Adrenal gland (tissue), 12 donors: ENCODE data around the gene UBE2L3. TPM values are rescaled to one million over a fixed set of nuclear protein-coding genes. Genes with fewer than 3 reads are reported as not detected.
A peak's percentile ranks its signal among the peaks of the same experiment; 100 is the strongest.

Source experiments
- DNase-seq, 7 donors: peaks; one replicate each; pipeline ENCODE4 v3.0.0-alpha.2; 2019 to 2020
- H3K27ac ChIP-seq, 5 donors: fragments of 200-600 bp; sonication (generic) in 4 of 5; 1 replicate in 3 of 5; 2 replicates in 2 of 5; pipeline versions ENCODE4 v1.5.1 to v1.8.0; 2016 to 2020; ENCODE audit warnings: mild to moderate bottlenecking in 1 of 5
- H3K27me3 ChIP-seq: fragments of 200-600 bp; 2 replicates; pipeline ENCODE4 v1.8.0; 2021
- H3K36me3 ChIP-seq, 2 donors: fragments of 200-600 bp; replicated peaks in 1 of 2; 1 replicate in 1 of 2; 2 replicates in 1 of 2; pipeline versions ENCODE4 v1.5.1 to v1.8.0; 2018 to 2022
- H3K4me1 ChIP-seq, 2 donors: fragments of 200-600 bp; replicated peaks in 1 of 2; 1 replicate in 1 of 2; 2 replicates in 1 of 2; pipeline versions ENCODE4 v1.5.1 to v1.8.0; 2018 to 2021
- H3K4me3 ChIP-seq, 4 donors: fragments of 200-600 bp; sonication (generic) in 3 of 4; one replicate each; pipeline ENCODE4 v1.5.1; 2016 to 2018
- H3K9me3 ChIP-seq, 3 donors: fragments of 200-600 bp; sonication (generic) in 1 of 3; replicated peaks in 1 of 3; 1 replicate in 2 of 3; 2 replicates in 1 of 3; pipeline versions ENCODE4 v1.5.1 to v1.8.0; 2016 to 2021
- POLR2A ChIP-seq, 2 donors: fragments of 450-650 bp; IDR thresholded peaks; one replicate each; pipeline ENCODE4 v1.6.1; 2017; ENCODE audit warnings: antibody characterized with exemption in 2 of 2, mild to moderate bottlenecking in 2 of 2, moderate library complexity in 1 of 2
- WGBS, 4 donors: extraction: QIAGEN DNeasy Blood & Tissue Kit in 2 of 4; methylation state at CpG; one replicate each; pipeline versions ENCODE4 v1.1.5 to v1.1.7; 2013 to 2017; 5-methylcytosine and 5-hydroxymethylcytosine counted together
- intact Hi-C, 2 donors: fragments of 100-400 bp; cut with DNase I; formaldehyde crosslinking; loops; one replicate each; pipeline versions ENCODE4 v1.14.1 to v1.15.0; 2022 to 2023
- polyA plus RNA-seq, 3 donors: library from polyadenylated mRNA; stranded (reverse); fragments of 200-250 nt in 2 of 3; fragments of 350-450 nt in 1 of 3; fragmentation: Illumina TruSeq in 1 of 3; extraction: RNeasy Lipid Tissue Mini Kit (QIAGEN cat#74804) in 1 of 3; gene quantifications; one replicate each; pipeline ENCODE4 v1.2.3, GENCODE V29; 2013 to 2014
- total RNA-seq, 9 donors: library from RNA; depleted of rRNA in 4 of 9; stranded (reverse); fragments of >200 nt in 4 of 9; fragments of 120-200 nt in 1 of 9; fragmentation: NEBNext Ultra II Directional in 1 of 9; extraction: Animal tissue kit (Norgen Biotek cat#: 25700) in 1 of 9; gene quantifications; one replicate each; pipeline versions ENCODE4 v1.1.0 to v1.2.4, GENCODE V29; 2013 to 2023
- TF ChIP-seq, protein P1 (sequence below), 6 experiments: fragments of 450-650 bp in 4 of 6; fragments of 200-600 bp in 2 of 6; sonication (generic) in 1 of 6; IDR thresholded peaks; 1 replicate in 5 of 6; 2 replicates in 1 of 6; pipeline versions ENCODE4 v1.5.1 to v1.8.0; 2016 to 2021; ENCODE audit warnings: antibody characterized with exemption in 6 of 6, mild to moderate bottlenecking in 2 of 6, moderate library complexity in 1 of 6
- donor health status: healthy with polysubstance abuse.
- donor health status: Bipolar disorder and iron deficiency.
- donor health status: DM: yes; HTN: yes; CAD: no.
- donor health status: DM: no; HTN: no; CAD: no.
- donor health status: DM: no; HTN: no; CAD: no.
- donor health status: DM: yes; HTN: yes; CAD: no.

The UBE2L3 gene
- total and polyA plus RNA-seq, 12 donors, result 48.5 to 142 (median 61.8) TPM

DNA sequence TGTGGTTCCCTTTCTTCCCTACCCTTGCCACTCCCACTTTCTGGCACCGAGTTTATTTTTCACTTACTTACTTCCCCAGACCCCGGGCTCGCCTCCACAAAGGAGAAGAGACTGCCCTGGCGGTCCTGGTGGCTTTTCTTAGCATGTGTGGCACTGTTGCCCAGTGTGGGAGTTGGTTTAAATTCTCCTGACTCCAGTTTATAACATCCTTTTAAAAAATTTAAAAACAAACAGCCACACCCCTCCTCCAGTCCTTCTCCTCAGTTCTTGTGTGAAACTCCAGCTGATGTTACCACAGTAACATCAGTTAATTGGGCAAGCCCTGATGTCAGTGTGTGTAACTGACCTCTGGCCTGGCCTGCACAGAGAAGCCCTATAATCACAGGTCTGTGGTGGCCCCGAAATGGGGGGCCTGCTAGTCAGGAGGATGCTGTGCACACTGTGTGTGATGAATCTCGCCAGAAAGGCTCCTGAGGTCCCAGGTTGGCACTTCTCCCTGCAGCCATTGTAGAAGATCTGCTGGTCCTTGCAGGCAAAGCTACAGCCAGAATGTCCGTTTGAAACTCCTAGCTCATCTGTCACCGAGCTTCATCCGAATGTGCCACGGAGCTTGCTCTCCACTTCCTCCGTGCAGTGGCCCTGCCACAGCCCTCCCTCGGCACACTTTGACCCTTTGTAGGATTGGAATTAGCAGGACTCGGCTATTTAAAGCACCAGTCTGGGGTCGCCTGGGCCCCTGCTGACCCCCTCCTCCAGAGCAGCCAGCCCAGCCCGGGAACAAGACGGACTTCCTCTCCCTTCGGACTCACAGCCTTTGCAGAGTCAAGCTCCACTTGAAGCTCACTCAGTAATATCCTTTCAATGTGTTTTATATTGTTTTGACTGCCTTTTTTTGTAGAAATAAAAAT lies 54.8 kb downstream of the UBE2L3 start:
- Histone ChIP-seq H3K36me3 (peaks cover 0 to 5% of the 10 kb centered on the region in 2 donors), H3K4me1 (peaks cover 0 to 6% of the 10 kb centered on the region in 2 donors), H3K4me3 (no peak overlapping the region), H3K27me3 (no peaks in the 10 kb centered on the region), H3K27ac (no peak overlapping the region), H3K9me3 (no peaks in the 10 kb centered on the region)
- WGBS, 4 donors, result 62 to 75% (median 66%) methylated on average over 10 to 17 of the region's 17 CpGs
- no peak for DNase-seq
- intact Hi-C loops, result no loop called here
- TF ChIP-seq, protein P1, sequence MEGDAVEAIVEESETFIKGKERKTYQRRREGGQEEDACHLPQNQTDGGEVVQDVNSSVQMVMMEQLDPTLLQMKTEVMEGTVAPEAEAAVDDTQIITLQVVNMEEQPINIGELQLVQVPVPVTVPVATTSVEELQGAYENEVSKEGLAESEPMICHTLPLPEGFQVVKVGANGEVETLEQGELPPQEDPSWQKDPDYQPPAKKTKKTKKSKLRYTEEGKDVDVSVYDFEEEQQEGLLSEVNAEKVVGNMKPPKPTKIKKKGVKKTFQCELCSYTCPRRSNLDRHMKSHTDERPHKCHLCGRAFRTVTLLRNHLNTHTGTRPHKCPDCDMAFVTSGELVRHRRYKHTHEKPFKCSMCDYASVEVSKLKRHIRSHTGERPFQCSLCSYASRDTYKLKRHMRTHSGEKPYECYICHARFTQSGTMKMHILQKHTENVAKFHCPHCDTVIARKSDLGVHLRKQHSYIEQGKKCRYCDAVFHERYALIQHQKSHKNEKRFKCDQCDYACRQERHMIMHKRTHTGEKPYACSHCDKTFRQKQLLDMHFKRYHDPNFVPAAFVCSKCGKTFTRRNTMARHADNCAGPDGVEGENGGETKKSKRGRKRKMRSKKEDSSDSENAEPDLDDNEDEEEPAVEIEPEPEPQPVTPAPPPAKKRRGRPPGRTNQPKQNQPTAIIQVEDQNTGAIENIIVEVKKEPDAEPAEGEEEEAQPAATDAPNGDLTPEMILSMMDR (IDR thresholded peaks at IDR 0.05), result no peak
- no peak for TF ChIP-seq POLR2A (IDR thresholded peaks at IDR 0.05)

DNA sequence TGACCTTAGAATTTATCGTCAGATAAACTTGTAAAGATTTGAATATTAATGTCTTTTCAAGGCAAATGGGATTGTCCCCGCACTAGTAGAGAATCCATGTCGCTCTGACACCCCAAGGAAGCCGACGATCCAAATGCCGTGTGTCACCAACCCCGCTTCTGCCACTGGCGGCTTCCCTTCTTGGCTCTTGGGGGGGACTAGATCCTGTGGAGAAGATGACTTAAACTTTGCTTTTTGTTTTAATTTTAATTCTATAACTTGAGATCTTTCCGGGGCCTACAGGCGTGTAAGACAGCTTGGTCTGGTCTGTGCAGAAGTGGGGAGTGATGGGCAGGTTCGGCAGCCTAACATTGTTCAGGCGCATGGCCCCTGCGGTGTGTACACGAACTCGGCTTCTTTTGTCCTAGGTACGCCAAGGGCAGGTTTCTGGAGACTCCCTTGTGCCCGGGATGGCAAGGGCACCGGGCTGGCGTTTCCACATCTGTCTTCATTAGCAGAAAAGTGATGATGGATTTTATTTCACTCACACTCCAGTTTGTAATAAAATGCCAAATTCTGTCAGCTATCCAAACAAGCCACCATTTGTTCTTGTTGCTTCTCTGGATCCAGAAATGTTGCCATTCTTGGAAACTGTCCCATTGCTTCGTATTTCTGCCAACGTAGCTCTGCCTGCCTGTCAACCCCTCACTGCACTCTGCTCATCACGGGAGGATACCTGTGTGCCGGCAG lies 55.6 kb downstream of the UBE2L3 start:
- intact Hi-C loops, result no loop called here
- Histone ChIP-seq H3K9me3 (no peaks in the 10 kb centered on the region), H3K36me3 (peaks cover 0 to 5% of the 10 kb centered on the region in 2 donors), H3K27me3 (no peaks in the 10 kb centered on the region), H3K4me1 (peaks cover 0 to 6% of the 10 kb centered on the region in 2 donors), H3K27ac (no peak overlapping the region), H3K4me3 (no peak overlapping the region)
- DNase-seq, result no peak
- 86 to 91% (median 90%) methylated on average over 20 to 23 of the region's 23 CpGs for WGBS, 4 donors
- TF ChIP-seq POLR2A (IDR thresholded peaks at IDR 0.05), result no peak
- TF ChIP-seq, protein P1 (IDR thresholded peaks at IDR 0.05), result no peak

DNA sequence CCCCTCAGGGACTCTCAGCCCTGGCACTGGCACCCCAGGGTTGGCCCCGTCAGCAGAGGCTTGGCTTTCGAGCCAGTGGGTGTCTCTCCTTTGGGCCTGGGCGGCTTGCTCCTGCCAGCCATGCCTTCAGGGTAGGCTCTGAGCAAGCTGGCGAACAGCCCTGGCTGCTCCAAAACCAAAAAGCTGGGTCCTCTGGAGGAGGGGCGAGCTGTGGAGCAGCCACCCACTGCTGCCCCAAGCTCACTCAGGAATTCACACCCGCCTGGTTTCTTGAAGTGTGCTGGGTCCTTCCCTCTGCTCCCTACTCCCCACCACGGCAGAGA lies 56.1 kb downstream of the UBE2L3 start:
- TF ChIP-seq, protein P1 (IDR thresholded peaks at IDR 0.05), result no peak
- TF ChIP-seq POLR2A (IDR thresholded peaks at IDR 0.05), result no peak
- Histone ChIP-seq H3K36me3 (peaks cover 0 to 5% of the 10 kb centered on the region in 2 donors), H3K4me1 (peaks cover 0 to 7% of the 10 kb centered on the region in 2 donors), H3K27me3 (no peaks in the 10 kb centered on the region), H3K9me3 (no peaks in the 10 kb centered on the region), H3K27ac (no peak overlapping the region), H3K4me3 (no peak overlapping the region)
- no peak for DNase-seq
- 88 to 98% (median 92%) methylated on average over 5 to 7 of the region's 7 CpGs for WGBS, 4 donors
- intact Hi-C loops, result no loop called here

DNA sequence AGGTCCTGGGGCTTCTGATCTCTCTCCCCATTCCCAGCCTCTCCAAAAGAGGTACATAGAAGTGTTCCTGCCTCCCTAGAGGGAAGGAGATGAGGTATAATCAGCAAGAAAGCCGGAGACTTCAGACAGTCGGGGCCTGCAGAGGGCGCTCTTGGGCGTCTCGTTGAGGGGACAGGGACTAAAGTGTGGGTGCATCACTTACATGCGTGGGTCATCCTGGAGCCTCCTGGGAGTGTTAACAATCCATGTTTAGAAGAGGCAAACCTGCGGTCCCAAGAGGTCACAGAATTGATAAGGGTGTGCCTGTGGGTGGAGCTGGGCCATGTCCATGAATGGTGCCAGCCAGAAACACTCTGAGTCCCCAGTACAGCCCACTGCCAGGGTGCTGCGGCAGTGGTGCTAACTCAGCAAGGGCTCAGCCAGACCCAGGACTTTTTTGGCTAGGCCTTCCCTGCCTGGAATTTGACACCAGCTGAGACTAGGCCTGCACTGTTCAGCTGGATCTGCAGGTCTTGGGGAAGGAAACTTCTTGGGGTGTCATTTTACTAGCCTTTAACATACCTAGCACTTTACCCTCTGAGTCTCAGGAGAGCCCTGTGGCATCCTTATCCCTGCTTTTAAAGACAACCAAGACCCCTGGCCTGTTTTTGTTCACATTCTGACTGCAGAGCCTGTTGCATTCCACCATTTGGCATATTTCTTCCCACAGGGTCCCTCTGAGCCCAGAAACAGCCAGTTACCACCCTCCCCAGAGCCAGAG lies 56.8 kb downstream of the UBE2L3 start:
- intact Hi-C loops, result no loop called here
- no peak overlapping the region for H3K4me3 ChIP-seq
- WGBS, 4 donors, result 63 to 78% (median 66%) methylated on average over 7 to 8 of the region's 8 CpGs
- H3K27ac ChIP-seq, result no peak overlapping the region
- H3K27me3 ChIP-seq, result no peaks in the 10 kb centered on the region
- H3K36me3 ChIP-seq, result peaks cover 0 to 5% of the 10 kb centered on the region in 2 donors
- TF ChIP-seq, protein P1 (IDR thresholded peaks at IDR 0.05), result peak in 3 of 6 experiments; percentile 4 to 16 (median 7)
- no peak for TF ChIP-seq POLR2A (IDR thresholded peaks at IDR 0.05)
- peaks cover 6 to 14% of the 10 kb centered on the region in 2 donors for H3K4me1 ChIP-seq
- DNase-seq, result no peak
- no peaks in the 10 kb centered on the region for H3K9me3 ChIP-seq
